WERI-Rb-1 (cell line): Measurements from ENCODE around the gene ITGAL.

ENCODE experiments used
- DNase-seq: peaks from one replicate; pipeline ENCODE4 v3.0.0-alpha.2; 2020
- H3K27ac ChIP-seq: fragments of 250-450 bp; sonication (Bioruptor Pico); 2 replicates; pipeline ENCODE4 v1.5.1; 2020; ENCODE audit warnings: mild to moderate bottlenecking, moderate library complexity
- H3K27me3 ChIP-seq: fragments of 250-450 bp; sonication (Bioruptor Pico); 2 replicates; pipeline ENCODE4 v1.5.1; 2021; ENCODE audit warnings: mild to moderate bottlenecking, low read depth, moderate library complexity; ENCODE audit not compliant: insufficient read depth, severe bottlenecking
- H3K36me3 ChIP-seq: fragments of 250-450 bp; sonication (Bioruptor Pico); 2 replicates; pipeline ENCODE4 v1.5.1; 2020; ENCODE audit warnings: mild to moderate bottlenecking, moderate library complexity
- H3K4me3 ChIP-seq: 2 replicates; pipeline ENCODE4 v1.5.1; 2011; ENCODE audit warnings: low read depth, mild to moderate bottlenecking, control low read depth, low read length
- H3K9me3 ChIP-seq: fragments of 250-450 bp; sonication (Bioruptor Pico); 2 replicates; pipeline ENCODE4 v1.5.1; 2021; ENCODE audit warnings: mild to moderate bottlenecking, moderate library complexity; ENCODE audit not compliant: severe bottlenecking
- TF ChIP-seq, protein P1 (sequence below): IDR thresholded peaks from 2 replicates; pipeline ENCODE4 v1.5.1; 2011; ENCODE audit warnings: low read depth, mild to moderate bottlenecking, control low read depth, inconsistent platforms, low read length

The ITGAL gene

GRCh38 chr16:30472328-30472942 is at the start of gene ITGAL:
Gene ITGAL, plus strand, starts transcription at chr16:30472742. Its CDS starts 96 bp downstream, at chr16:30472838.
- Histone ChIP-seq H3K9me3 (no peaks in the 10 kb centered on the region), H3K4me3 (no peak within 1 kb of the TSS), H3K36me3 (no peaks in the 10 kb centered on the region), H3K27ac (no peak within 1 kb of the TSS), H3K27me3 (no peaks in the 10 kb centered on the region)
- DNase-seq = no peak
- TF ChIP-seq, protein P1, sequence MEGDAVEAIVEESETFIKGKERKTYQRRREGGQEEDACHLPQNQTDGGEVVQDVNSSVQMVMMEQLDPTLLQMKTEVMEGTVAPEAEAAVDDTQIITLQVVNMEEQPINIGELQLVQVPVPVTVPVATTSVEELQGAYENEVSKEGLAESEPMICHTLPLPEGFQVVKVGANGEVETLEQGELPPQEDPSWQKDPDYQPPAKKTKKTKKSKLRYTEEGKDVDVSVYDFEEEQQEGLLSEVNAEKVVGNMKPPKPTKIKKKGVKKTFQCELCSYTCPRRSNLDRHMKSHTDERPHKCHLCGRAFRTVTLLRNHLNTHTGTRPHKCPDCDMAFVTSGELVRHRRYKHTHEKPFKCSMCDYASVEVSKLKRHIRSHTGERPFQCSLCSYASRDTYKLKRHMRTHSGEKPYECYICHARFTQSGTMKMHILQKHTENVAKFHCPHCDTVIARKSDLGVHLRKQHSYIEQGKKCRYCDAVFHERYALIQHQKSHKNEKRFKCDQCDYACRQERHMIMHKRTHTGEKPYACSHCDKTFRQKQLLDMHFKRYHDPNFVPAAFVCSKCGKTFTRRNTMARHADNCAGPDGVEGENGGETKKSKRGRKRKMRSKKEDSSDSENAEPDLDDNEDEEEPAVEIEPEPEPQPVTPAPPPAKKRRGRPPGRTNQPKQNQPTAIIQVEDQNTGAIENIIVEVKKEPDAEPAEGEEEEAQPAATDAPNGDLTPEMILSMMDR = no peak

DNA sequence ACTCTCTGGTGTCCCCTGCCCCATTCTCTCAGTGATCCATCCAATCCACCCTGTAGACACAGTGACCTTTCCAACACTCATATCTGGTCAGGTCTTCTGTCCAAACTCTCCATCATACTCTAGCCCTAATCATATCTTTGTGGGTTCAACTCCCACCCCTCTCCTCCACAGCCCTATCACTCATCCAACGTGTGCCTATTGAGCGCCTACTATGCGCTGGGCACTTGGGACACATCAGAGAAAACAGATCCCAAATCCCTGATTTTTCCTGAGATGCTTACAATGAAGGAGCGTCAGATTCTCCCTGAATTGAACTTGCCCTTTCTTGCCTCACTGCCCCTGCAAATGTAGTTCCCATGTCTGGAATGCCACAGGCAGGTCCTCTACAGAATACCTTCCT is 44.5 kb upstream of the ITGAL start:
- H3K27ac ChIP-seq = no peak overlapping the region
- H3K36me3 ChIP-seq = peaks cover 53% of the 10 kb centered on the region
- no peaks in the 10 kb centered on the region for H3K27me3 ChIP-seq
- DNase-seq = no peak
- H3K4me3 ChIP-seq = no peak overlapping the region
- no peaks in the 10 kb centered on the region for H3K9me3 ChIP-seq
- TF ChIP-seq, protein P1 = no peak

- Histone ChIP-seq H3K9me3 (no peaks in the 10 kb centered on the region), H3K4me3 (peak overlapping the region; percentile 78), H3K27ac (peak overlapping the region; percentile 78), H3K36me3 (peaks cover 40% of the 10 kb centered on the region), H3K27me3 (no peaks in the 10 kb centered on the region)
- no peak for DNase-seq
- TF ChIP-seq, protein P1 = no peak
Measured at GRCh38 chr16:30429418-30429677, 43.2 kb upstream of the ITGAL start.

GRCh38 chr16:30429678-30430427 is 42.7 kb upstream of the ITGAL start, which contains the start of gene DCTPP1:
Gene DCTPP1, minus strand, starts transcription at chr16:30430030. Its CDS starts 50 bp downstream, at chr16:30429980.
- H3K27me3 ChIP-seq = no peaks in the 10 kb centered on the region
- peak within 1 kb of the TSS; percentile 78 for H3K27ac ChIP-seq
- DNase-seq = peak; percentile 98
- H3K36me3 ChIP-seq = peaks cover 35% of the 10 kb centered on the region
- H3K4me3 ChIP-seq = peak within 1 kb of the TSS; percentile 78
- no peaks in the 10 kb centered on the region for H3K9me3 ChIP-seq
- TF ChIP-seq, protein P1 = peak; percentile 74

DNA sequence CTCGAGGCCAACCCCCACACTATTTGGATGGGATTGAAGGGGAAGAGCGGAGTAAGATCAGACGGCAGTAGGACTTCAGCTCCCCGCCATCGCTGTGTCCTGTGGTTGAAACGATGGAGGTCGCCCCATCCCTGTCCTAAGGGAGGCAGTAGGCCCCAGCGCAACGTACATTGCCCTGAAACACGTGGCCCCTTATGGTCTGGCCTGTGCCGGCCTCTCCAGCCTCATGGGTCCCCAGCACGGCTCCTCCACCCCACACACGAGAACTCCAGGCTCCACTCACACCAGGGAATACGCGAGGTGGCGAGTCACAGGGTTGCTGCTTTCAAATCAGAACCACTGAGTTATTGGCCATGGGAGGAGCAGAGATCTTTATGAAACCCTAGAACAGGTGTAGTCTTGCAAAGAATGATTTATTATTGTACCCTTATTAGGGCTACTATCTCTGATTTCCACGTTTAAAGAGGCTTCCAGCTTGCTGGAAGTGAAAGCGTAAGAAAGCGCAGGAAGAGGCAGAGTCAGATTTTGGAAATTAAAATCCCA is 42.0 kb upstream of the ITGAL start:
- TF ChIP-seq, protein P1 = peak; percentile 34
- peak; percentile 83 for DNase-seq
- Histone ChIP-seq H3K27ac (peak overlapping the region; percentile 68), H3K9me3 (no peaks in the 10 kb centered on the region), H3K27me3 (no peaks in the 10 kb centered on the region), H3K4me3 (peak overlapping the region; percentile 11), H3K36me3 (peaks cover 29% of the 10 kb centered on the region)
